ENCODE data around the gene IWS1.
"Not testable (repeated sequence)": the region's sequence is repeated elsewhere in the genome, so short reads cannot be mapped to it uniquely, and the experiment has no call there.

Gene IWS1

GRCh38 chr2:127526132-127527000 is at the start of gene IWS1:
Gene IWS1, minus strand, starts transcription at chr2:127526489. Its CDS starts 281 bp downstream, at chr2:127526208.
- peak; percentile 84 for DNase-seq (ENCODE audit: low read depth in 2 of 2)

DNA sequence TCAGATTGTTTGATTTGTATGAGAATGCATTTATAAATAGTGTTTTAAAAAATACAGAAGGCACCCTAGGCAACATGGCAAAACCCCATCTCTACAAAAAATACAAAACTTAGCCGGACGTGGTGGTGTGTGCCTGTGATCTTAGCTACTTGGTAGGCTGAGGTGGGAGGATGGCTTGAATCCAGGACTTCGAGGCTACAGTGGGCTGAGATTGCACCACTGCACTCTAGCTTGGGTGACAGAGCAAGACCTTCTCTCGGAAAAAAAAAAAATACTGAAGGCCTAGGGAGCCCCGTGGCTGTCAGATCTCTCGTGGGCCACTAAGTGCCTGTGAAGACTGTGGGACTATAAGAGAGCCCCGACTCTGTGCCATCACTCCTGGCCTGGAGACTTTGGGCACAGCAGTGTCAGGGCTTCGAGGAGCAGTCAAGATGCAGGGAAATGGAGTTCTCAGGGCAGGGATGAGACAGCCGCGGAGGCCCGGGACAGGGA is 49.7 kb upstream of the IWS1 start:
- no peak for DNase-seq (ENCODE audit: low read depth in 2 of 2)

DNA sequence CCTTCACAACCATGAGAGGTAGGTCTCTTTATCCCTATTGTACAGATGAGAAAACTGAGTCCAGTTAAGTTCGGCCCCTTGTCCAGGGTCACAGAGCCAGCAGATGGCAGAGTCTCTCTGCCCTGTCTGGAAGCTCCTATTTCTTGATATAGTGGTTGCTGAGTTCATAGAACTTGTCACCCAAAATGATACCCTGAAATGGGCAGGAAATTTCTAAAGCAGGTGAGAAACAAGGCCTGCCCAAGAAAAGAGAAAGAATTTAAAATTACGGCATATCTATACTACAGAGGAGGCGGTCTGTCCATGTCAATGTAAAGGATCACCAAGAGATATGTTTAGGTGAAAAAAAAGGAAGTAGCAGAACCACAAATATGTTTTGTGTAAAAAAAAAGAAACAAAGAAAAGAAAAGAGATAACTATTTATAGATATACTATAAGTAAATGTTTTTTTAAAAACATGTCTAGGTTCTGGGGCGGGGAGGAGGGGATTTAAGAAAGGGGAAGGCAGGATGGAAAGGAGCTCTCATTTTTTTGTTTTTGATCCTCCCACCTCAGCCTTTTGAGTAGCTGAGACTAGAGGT is 49.0 kb upstream of the IWS1 start:
- DNase-seq (ENCODE audit: low read depth in 2 of 2): no peak

GRCh38 chr2:127574656-127575055 is 48.4 kb upstream of the IWS1 start:
- DNase-seq (ENCODE audit: low read depth in 2 of 2): no peak

DNA sequence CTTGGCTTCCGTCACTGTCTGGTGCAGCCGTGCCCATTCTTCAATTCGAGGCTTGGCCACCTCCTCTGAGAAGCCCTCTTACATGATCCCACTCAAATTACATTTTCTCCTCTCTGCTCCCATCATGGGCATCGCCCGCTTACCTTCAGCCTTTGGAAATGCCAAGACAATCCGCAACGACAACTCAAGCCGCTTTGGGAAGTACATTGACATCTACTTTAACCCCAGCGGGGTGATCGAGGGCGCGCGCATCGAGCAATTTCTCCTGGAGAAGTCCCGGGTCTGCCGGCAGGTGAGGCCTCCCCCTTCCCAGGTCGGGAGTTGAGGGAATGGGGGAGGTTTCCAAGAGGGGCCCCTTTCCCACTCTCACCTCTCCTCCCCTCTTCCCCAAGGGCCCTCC is 47.5 kb upstream of the IWS1 start:
- DNase-seq (ENCODE audit: low read depth in 2 of 2): no peak

- DNase-seq (ENCODE audit: low read depth in 2 of 2): no peak
Observed at GRCh38 chr2:127573298-127573697, 47.0 kb upstream of the IWS1 start.

DNA sequence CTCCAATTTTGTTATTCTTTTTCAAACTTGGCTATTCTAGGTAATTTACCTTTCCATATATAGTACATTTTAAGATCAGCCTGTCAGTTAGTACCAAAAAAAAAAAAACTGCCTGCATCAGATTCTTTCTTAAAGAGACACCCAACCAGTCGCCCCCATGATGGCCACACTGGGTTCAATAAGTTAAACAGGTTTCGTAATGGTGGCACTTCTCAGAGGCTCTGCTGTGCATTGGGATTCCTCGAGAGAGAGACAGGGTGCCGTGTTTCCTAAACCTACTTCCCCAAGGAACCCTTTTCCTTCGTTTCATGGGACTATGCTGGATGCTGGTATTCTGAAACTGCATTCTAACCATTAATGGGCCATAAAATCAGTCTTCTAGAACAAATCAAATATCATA is 46.6 kb upstream of the IWS1 start:
- DNase-seq (ENCODE audit: low read depth in 2 of 2): no peak

- not testable (repeated sequence) for DNase-seq (ENCODE audit: low read depth in 2 of 2)
Observed at GRCh38 chr2:127572352-127572751, 46.1 kb upstream of the IWS1 start.

DNA sequence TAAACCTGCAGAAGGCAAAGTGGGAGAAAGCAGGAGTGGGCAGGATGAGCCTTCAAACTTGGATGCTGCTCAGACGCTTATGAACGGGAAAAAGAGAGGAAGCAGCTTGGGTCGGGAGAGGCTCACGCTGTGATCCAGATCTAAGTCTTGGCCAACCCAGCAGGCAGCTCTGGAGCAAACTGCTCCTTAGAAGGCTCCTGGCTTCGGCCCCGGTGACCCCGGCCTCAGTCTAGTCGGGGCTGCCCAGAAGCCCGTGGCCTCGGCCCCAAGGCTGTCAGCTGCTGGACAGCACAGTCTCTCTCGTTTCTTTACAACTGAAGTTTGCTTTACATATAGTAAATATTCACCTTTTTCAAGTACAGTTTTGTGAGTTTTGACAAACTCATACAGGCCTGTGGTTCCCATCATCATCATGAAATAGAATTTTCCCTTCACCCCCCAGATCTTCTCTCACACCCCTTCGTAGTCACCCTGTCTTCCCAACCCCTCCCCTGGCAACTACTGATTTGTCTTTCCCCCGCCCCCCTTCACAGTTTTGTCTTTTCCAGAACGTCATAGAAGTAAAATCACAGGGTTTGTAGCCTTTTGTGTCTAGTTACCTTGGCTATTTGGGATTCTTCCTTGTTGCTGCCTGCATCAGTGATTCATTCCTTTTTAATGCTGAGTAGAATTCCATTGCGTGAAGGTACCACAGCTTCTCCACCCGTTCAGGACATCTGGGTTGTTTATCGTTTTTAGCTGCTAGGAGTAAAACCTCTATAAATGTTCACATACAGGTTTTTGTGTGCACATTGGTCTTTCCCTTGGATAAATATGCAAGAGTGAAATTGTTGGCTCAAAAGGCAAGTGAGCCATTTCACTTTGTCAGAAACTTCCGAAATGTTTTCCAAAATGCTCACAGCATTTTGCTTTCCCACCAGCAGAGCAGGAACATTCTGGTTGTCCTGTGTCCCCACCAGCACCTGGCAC is 44.3 kb upstream of the IWS1 start:
- no peak for DNase-seq (ENCODE audit: low read depth in 2 of 2)

- no peak for DNase-seq (ENCODE audit: low read depth in 2 of 2)
Observed at GRCh38 chr2:127569666-127570065, 43.4 kb upstream of the IWS1 start.

GRCh38 chr2:127568128-127568527 is 41.8 kb upstream of the IWS1 start:
- no peak for DNase-seq (ENCODE audit: low read depth in 2 of 2)

DNA sequence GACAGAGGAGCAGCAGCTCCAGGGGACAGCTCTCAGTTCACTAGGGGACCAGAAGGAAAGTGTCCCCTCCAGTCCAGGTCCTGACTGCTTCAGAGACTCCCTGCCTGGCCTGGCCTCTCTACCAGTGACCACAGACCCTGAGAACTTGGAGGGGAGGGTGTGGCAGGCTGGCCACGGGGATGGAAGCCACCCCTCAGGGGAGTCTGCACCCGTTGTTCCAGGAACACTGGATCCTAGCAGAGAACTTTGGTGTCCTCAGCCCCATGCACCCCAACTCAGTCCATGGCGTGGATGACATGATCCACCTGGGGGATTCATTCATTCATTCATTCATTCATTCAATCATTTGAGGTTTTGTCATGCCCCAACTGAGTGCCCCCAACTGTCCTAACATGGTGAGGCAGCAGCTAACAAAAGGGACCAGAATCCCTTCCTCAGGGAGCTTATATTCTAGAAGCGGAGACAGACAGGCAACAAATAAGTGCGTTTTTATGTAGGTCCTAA is 41.1 kb upstream of the IWS1 start:
- no peak for DNase-seq (ENCODE audit: low read depth in 2 of 2)

GRCh38 chr2:127566576-127566975 is 40.3 kb upstream of the IWS1 start:
- no peak for DNase-seq (ENCODE audit: low read depth in 2 of 2)

DNA sequence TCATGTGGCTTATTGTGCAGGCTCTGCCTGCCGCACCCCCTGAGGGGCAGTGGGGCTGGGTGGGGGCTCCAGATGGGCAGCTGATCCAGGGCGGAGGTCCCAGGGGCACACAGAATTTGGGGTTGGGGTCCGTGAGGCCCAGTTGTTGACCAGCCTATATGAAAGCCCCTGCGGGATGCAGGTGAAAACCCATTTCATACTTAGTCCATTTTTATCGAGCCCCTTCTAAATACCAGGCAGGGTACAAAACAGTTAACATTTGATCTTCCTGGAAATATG is 39.8 kb upstream of the IWS1 start:
- DNase-seq (ENCODE audit: low read depth in 2 of 2): no peak

- no peak for DNase-seq (ENCODE audit: low read depth in 2 of 2)
Observed at GRCh38 chr2:127565261-127566138, 39.2 kb upstream of the IWS1 start.

DNA sequence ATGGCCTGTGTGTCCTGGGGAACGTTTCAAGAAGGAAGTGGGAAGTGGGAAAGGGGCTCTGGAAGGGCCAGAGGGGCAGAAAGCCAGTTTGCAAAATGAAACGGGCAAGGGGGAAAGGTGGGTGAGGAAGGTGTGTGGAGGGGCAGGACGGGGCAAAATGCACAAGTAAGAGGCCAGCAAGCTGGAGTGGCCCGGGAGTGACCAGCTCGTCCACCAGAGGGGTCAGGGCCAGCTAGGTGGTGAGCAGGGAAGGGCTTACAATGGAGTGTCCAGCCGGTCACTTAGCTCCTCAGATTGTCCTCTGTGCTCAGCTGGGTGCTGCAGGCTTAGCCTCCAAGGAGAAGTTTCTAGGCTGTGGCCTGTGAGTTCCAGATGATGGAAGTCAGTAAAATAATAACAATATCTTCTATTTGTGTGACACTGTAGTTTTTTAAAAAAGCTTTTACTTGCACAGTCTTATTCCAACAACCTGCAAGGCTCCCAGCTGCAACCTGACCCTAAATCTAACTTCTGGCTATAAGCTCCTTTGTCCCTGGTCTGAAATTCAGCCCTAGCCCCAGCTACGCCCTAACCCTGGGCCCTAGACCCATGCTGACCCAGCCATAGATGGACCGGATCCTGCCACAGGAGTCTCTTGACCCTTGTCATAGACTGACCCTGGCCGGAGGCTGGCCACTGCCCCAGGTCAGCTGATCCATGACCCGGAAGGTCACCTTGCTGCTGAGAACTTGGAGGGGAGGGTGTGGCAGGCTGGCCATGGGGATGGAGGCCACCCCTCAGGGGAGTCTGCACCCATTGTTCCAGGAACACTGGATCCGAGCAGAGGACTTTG is 38.4 kb upstream of the IWS1 start:
- no peak for DNase-seq (ENCODE audit: low read depth in 2 of 2)

DNA sequence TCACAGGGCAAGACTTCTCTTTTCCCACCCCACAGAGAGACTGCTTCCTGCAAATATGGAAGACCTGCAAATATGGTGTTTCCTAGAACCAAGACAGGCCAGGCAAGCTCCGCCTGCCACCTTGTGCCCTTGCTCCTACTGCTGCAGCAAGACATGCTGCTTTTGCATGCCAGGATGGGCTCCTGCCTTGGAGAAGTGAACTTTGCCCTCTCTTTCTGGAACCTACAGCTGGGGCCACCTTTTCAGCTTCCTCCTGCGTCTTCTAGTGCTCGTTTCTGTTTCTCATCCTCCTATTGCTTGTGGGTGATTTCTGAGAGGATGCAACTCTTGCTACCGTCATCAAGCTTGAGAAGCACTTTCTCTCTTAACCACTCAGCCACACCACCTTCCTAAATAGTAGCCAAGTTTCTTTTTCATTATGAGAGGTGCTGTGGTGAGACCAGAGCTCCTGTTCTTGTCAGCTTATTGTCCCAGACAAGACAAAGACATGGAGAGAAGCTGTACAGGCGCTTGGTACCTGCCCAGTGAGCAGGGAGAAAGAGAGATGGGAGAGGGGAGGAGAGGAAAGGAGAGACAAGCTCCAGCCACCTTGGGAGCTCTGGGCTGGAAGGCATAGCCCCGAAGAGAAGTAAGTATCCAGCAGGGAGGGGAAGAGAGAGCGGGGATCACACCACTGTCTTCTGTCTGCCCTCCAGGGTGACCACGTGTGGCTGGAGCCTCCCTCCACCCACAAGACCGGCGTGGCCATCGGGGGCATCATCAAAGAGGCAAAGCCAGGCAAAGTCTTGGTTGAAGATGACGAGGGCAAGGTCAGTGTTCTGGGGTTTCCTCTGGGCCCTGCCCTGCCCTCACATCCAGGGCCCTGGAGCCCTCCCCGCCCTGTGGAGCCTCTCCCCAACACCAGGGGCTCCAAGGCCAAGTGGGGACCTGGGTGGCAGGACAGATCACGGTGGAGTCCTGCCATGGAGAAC is 37.5 kb upstream of the IWS1 start:
- no peak for DNase-seq (ENCODE audit: low read depth in 2 of 2)

DNA sequence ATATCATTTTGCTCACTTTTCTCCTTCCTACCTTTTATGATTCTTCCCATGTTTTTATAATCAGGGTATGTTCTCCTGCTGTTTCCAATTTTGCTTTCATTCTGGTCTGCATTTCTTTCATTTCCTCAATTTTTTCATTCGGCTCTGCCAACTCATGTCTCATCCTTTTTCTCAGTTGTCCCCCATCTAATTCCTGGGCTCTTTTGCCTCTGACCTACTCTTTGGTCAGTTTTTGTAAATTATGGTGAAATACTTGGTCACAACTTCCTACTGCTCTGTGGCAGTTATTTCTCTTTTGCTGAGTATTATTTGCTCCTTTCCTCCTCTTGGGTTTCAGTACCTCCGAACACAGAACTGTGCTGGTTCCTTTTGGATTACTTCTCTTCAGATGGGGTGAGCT is 36.6 kb upstream of the IWS1 start:
- DNase-seq (ENCODE audit: low read depth in 2 of 2): no peak

GRCh38 chr2:127561371-127561770 is 35.1 kb upstream of the IWS1 start:
- no peak for DNase-seq (ENCODE audit: low read depth in 2 of 2)

All from stimulated activated CD4-positive, alpha-beta T cell treated with anti-CD3 and anti-CD28 coated beads, Interleukin-1b, Interleukin-23, amount 100 ng/mL, for 4 hours (primary cell).